Measurements from ENCODE around the gene SMAD2.
"Not testable (repeated sequence)": the region's sequence is repeated elsewhere in the genome, so short reads cannot be mapped to it uniquely, and the experiment has no call there.

SMAD2 gene

DNA sequence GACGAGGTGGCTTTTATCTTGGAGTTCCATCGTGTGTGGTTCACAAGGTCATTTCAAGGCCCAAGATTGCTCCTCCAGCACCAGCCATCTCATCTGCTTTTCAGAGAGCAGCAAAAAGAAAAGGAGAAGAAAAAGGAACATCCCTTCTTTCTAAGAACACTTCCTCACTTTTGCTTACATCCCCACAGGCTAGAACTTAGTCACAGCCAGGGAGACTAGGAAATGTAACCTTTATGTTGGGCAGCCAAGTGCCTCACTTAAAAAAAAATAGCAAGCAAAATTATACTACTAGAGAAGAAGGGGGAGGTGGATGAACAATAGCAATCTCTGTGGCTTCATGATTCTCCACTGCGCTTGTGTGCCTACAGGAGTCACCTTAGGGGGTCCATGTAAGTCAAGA, 141.8 kb downstream of the SMAD2 start:
- DNase-seq, result no peak

DNA sequence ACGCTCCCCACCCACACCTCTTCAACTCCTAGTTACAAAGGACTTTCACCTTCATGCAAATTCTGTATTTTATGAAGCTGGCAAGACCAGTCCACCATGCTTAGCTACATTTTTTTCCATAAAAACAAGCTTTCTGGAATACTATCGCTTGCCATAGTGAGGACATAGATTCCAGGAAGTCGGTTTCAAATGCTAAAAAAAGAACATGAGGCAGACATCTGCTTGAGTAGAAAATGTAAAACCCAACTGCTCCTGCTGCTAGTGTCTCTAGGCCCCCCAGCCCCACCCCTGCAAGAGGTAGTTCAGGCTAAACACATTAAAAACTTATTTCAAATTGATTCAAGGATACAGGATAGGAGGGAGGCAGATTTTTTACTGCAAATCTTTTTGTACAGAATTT, 148.9 kb downstream of the SMAD2 start:
- DNase-seq, result no peak

DNA sequence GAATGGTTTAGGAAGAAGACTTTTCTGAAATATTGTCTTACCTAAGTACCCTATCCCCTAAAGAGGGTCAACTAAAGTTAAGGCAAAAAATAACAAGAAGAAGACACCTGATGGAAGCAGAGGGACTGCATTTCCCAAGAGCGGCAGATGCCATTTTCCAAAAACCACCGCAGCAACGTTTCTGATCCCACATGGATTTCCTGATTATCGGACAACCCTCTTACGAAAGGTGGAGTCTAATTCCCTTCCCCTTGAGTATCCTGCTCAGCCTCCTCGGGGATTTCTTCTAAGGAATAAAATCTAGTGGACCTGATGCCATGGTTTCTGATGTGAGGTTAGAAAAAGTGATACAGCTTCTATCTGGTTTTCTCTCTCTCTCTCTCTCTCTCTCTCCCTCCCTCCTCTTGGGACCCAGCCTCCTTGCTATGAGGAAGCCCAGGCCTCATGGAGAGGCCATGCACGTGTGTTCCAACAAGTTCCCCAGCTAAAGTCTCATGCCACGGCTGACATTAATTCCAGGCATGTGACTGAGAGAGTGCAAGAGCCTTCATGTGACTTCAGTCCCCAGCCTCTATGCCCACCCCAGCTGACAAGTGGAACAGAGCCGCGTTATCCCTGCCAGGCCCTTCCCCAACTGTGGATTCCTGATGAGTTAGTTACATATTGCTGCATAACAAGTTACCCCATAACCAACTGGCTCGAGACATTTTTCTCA, 150.3 kb downstream of the SMAD2 start:
- DNase-seq, result no peak

DNA sequence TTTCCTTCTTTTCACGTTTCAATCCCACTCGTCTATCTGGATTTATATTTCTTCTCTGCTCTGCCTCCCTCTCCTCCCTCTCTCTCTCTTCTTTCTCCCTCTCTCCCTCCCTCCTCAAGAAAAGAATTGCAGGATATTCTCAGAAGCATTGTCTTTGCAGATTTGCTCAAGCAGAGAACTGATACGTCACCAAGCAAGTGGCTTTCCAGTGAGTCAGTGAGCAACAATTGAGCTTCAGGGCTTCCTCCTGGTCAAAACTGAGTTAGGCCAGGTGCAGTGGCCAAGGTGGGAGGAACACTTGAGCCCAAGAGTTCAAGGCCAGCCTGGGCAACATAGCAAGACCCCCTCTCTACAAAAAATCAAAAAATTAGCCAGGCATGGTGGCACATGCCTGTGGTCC, 151.1 kb downstream of the SMAD2 start:
- DNase-seq, result no peak

DNA sequence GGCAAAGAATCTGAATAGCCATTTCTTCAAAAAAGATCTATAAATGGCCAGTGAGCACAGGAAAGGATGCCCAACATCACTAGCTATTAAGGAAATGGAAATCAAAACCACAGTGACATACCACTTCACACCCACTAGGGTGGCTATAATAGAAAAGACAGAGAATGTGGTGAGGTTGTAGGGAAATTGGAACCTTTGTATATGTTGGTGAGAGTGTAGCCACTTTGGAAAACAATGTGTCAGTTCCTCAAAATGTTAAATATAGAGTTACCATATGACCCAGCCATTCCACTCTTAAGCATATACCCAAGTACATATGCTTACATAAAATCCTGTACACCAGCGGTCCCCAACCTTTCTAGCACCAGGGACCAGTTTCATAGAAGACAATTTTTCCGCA, 152.8 kb downstream of the SMAD2 start:
- no peak for DNase-seq

DNA sequence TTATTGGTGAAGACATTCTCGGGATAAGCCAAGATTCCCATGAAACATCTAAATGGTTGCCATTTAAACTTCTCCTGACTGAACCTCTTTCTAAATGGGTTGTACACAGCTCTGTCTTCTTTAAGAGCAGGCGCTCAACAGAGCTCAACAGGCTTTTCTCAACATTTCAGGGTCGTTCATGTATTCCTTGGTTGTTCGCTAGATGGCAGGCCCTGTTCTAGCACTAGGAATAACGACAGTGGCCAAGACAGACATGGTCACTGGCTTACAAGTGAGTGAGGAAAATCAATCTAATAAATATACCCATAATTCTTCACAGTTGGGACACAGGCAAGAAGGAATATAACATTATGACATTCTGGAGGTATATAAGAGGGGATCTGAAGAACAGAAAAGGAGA, 154.5 kb downstream of the SMAD2 start:
- DNase-seq, result no peak

DNA sequence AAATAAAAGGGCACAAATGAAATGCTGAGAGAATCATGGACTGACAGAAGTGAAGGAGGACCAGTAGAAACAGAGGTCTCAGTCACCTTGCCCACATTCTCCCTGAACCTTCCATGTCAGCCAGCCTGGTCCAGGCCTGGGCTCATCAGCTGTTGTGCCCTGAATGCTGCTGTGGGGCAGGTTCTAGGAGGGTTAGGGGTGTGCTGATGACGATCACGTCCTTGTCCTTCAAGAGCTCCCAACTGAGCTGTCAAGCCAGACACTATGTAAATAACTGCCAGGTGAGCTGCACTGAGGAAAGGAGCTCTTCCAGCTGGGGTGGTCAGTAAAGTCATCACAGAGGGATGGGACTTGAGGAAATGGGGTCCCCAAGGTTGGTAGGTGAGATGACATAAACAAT, 156.5 kb downstream of the SMAD2 start:
- no peak for DNase-seq

DNA sequence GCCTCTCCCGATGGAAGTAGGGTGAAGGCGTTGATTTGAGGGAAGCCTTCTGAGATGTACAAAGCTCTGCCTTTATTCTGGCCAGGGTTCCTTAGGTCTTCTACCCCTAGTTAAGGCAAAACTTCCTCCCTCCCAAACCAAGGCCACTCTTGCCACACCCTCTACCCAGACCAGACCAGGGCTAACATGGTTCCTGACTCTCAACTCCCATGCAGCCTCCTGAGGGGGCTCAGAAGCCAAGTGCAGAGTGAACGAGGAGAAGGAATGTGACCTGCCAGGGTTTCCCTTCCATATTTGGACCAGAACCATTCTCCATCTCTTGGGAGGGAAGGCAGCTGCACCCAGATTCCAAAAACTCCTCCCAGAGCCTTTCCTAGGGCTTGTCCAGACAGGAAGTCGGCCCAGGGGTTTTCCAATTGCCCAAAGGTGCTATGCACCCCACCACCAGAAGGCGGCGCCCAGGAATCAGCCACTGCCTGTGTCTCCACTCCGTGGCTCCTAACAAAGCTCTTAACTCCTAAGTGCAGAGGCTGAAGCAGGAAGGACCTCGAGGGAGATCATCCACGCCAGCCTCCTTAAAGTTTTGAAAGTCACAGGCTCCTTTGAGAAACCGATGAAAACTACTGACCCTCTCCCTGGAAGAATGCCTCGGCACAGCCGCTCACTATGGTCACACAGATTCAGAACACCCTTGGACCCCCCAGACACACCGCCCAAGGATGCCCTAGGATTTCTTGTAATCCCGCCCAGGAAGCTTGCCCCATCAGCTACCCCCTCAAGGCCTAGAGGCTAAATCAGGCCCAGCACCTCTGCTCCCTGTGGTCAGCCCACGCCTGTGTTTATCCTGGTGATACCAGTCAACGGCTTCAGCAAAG, 157.8 kb downstream of the SMAD2 start:
- DNase-seq, result no peak

DNA sequence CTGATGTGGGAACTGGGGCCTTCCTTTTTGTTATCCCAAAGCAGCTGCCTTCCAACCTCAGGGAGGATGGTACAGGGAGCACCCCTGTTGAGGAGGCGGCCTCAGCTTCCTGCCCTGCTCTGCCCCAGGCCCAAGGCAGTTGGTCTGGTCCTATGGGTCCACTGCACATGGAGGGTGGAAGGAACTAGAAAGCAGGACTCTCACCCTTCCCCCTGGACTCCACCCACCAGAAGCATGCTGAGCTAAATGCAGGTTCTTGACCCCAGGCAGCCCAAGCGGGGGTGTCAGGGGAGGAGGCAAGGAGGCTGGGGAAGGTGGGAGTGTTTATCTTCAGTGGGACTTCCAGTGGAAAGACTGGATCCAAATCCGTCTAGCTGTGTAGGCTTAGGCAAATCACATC, 158.5 kb downstream of the SMAD2 start:
- DNase-seq, result no peak

DNA sequence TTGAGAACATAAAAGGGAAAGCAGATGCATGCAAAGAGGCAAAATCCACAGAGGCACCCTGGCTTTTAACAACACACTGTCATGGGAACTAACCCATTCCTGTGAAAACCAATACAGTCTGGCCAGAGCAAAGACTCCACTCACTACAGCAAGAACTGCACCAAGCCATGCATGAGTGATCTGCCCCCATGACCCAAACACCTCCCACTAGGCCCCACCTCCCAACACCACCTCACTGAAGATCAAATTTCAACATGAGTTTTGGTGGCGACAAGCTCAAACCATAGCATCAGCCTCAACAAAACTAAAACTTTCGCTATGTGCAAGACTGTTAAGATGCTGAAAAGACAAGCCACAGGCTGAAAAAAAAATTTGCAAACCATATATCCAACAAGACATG, 162.8 kb downstream of the SMAD2 start:
- no peak for DNase-seq

DNA sequence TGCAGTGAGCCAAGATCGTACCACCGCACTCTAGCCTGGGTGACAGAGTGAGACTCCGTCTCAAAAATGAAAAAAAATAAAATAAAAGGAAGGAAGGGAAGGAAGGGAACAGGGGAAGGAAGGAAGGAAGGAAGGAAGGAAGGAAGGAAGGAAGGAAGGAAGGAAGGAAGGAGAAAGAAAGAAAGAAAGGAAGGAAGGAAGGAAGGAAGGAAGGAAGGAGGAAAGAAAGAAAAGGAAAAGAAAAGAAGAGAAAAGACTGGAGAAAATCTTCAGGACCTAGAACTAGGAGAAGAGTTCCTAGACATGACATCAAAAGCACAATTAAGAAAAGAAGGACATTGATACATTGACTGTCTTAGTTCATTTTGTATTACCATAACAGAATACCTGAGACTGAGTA, 163.3 kb downstream of the SMAD2 start:
- DNase-seq, result not testable (repeated sequence)
